Stimulated activated CD4-positive, alpha-beta T cell treated with anti-CD3 and anti-CD28 coated beads, Interleukin-4, amount 100 ng/mL, for 4 hours (primary cell): Measurements from ENCODE around the gene NUP98.
"Not testable (repeated sequence)": the region's sequence is repeated elsewhere in the genome, so short reads cannot be mapped to it uniquely, and the experiment has no call there.

Experiments used
- DNase-seq, 2 experiments: peaks; one replicate each; pipeline ENCODE4 v3.0.0-alpha.2; 2020

NUP98 gene

DNA sequence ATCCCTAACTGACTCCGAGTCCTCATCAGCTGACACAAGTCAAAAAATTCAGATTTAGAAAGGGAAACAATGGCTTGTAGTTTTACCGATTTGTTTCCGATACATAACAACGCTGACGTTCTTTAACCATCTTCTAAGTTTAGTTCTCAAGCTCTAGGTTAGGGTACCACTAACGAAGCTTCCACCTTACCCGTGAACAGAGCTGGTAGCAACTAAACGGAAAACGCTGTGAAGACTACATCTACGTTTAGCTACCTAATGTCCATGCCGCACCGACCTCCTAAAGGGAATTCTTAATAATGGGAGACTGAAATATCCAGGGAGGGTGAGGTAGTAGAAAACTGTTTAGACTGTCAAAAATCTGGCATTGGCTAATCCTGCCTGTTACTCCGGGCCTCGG lies 1.0 kb downstream of the NUP98 start:
- DNase-seq: no peak

DNA sequence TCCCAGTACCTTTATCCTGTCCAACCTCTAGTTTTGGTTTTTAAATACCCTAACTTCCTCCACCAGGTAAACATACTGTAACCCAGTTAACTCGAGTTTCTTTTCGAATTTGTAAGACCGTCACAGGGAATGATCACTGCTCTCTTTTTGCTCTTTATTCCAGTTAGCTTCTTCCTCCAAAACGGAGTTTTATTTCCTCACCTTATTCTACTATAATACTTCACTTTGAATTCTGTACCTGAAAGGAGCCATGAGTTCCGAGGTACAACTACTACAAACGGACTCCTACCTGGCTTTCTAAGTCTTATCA lies 1.4 kb downstream of the NUP98 start:
- DNase-seq: no peak

DNA sequence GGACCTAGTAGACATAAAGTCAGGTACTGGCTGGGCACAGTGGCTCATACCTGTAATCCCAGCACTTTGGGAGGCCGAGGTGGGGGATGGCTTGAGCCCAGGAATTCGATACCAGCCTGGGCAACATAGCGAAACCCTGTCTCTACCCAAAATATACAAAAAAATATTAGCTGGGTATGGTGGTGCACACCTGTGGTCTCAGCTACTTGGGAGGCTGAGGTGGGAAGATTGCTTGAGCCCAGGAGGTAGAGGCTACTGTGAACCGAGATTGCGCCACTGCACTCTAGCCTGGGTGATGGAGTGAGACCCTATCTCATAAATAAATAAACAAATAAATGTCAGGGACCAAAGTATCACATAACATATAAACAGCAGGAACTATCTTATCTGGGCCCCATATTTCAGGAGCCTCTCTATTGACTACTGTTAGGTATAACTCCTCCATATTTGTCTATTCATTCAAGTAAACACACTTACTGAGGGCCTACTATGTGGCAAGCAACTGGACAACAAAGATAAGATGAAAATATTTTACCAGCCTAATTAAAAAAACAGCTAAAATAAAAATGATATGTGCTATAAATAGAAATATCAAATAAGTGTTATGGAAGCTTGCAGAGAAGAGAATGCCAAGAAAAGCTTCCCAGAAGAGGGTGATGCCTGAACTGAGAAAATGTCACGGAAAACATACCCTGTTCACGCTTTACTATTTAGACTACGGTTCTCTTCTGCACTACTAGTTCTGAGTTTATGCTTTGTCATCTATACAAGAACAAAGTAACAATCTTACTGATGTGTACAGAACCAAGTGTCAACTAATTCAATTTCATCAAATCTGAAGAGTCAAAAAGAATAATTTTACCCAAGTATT lies 2.0 kb downstream of the NUP98 start:
- DNase-seq: no peak

DNA sequence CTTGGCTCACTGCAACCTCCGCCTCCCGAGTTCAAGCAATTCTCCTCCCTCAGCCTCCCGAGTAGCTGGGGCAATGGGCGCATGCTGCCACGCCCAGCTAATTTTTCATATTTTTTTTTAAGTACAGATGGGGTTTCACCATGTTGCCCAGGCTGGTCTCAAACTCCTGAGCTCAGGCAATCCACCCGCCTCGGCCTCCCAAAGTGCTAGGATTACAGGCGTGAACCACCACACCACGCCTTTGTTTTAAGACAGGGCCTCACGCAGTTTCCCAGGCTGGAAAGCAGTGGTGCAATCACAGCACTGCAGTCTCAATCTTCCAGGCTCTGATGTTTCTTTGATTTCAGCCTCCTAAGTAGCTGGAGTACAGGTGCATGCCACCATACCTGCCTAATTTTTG lies 3.0 kb downstream of the NUP98 start:
- DNase-seq: not testable (repeated sequence)

DNA sequence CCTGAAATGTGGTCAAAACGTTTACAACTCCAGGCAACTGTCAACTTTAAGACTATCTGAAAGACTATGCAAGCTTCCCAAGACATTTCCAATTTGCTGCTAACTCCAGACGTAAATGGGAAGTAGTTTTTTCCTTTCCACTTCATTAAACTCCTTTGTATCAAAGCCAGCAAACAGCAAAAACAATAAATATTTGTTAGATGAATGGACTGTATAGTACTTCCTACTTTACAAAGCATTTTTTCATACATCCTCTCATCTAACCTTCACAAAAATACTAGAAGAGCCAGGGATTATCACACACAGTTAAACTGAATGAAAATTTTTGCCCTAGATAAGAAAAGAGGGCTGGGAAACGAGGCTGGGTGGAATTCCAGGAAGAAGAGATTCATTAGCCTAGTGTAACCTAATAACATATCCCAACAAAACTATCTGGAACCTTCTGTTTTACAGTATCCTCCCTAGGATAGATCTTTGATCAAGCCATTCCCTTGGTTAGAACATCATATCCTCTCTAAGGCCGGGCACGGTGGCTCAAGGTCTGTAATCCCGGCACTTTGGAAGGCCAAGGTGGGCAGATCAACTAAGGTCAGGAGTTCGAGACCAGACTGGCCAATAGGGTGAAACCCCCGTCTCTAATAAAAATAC lies 10.4 kb downstream of the NUP98 start:
- no peak for DNase-seq

DNA sequence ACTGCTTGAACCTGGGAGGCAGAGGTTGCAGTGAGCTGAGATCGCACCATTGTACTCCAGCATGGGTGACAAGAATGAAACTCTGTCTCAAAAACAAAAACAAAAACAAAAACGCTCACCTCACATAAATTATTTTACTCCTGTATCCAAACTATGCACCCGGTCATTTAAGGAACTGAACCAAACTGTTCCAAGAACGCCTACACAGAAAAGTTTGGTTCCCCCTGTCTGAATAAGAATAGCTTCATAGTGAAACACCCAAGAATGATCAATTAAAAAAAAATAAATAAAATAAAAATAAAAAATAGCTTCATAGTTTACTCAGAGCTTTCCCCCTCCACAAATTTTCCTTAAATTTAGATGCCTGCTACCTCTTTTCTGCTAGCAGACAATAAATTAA lies 13.7 kb downstream of the NUP98 start:
- DNase-seq: no peak

DNA sequence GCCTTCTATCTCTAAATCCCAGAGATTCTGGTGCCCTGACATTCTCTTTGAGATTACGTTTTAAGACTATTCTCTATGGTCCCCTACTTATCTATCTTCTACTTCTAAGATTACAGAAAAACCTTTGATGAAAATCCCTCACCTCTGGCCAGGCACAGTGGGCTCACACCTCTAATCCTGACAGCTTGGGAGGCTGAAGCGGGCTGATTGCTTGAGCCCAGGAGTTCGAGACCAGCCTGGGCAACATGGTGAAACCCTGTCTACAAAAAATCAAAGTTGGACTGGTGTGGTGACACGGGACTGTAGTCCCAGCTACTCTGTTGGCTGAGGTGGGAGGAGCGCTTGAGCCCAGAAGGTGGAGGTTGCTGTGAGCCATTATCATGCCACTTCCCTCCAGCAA lies 14.4 kb downstream of the NUP98 start:
- DNase-seq: no peak

DNA sequence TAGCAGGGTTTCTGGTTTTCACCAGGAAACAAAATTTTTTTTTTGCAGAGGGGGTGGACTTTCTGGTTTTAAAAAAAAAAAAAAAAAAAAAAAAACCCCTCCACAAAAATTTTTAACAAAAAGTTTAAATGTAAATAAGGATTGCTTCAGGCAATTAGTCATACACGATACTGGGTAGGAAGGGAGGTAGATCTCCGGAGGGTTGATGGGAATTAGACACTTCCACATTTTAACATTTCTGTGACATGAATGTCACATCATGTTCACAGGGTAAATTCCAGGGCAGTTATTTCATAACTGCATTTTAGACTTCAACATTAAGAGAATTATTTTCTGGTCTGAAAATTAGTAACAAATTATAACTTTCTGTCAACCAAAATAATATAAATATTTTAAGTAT lies 15.9 kb downstream of the NUP98 start:
- DNase-seq: no peak

DNA sequence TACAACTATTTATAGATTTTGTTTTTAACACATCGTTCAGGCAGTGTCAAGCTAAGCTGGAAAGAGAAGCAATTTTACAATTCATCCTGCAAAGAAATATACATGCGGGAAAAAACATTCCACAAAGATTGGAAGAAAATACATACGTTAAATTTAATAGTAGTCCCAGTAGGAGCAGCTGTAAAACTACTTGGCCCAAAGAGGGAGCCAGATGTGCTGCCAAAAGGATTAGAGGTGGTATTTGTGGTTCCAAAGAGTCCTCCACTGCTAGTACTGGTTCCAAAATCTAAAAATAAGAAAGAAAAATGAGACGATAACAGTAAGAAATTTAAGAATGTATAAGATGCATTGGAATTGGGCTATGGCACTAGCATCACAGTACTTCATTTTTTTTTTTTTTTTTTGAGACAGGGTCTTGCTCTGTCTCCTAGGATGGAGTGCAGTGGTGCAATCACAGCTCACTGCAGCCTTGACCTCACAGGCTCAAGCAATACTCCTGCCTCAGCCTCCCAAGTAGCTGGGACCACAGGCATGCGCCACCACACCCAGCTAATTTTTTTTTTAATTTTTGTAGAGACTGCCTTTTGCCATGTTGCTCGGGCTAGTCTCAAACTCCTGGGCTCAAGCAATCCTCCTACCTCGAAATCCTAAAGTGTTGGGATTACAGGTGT lies 21.5 kb downstream of the NUP98 start:
- DNase-seq: no peak

DNA sequence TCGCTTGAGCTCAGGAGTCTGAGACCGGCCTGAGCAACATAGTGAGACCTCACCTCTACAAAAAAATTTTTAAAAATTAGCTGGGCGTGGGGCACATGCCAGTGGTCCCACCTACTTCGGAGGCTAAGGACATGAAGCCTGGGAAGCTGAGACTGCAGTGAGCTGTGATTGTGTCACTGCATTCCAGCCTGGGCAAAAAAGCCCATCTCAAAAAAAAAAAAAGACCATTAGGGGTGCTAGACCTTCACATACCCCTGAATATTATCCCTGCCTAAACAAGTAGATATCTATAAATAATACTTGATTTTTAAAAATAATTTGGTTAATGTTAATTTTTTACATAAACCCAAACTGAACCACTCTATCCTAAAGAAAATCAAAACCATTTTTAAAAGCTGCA lies 24.2 kb downstream of the NUP98 start:
- DNase-seq: no peak

DNA sequence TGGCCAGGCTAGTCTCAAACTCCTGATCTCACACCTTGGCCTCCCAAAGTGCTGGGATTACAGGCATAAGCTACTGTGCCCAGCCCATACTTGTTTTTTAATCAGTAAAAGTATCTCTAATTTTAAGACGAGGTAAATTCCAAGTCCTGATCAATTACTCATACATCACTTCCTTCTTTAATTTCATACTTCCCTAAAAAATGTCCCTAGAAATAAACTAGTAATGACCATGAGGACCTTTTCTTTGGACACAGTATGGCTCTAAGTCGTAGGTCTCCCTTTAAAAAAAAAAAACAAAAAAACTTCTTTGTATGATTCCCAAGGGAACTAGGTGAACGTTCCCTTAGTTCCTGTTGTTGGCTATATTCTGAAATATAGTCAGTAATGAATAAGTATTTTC lies 29.8 kb downstream of the NUP98 start:
- no peak for DNase-seq

DNA sequence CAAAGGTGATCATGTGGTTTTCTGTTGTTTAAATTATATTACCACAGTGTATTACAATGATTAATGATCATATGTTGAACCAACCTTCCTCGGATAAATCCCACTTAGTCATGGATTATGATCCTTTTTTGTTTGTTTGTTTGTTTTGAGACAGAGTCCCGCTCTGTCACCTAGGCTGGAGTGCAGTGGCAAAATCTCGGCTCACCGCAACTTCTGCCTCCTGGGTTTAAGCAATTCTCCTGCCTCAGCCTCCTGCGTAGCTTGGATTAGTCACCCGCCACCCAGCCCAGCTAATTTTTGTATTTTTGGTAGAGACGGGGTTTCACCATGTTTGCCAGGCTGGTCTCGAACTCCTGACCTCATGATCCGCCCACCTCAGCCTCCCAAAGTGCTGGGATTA lies 30.5 kb downstream of the NUP98 start:
- DNase-seq: not testable (repeated sequence)

DNA sequence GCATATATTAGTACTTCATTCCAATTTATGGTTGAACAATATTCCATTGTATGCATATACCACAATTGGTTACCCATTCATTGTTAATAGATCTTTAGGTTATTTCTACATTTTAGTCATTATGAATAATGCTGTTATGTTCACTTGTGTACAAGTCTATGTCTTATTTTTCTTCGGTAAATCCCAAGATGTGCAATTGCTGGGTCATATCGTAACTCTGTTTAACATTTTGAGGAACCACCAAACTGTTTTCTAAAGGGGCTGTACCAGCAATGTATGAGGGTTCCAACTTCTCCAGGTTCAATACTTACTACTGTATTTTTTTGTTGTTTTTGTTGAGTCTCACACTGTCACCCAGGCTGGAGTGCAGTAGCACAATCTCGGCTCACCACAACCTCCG lies 33.1 kb downstream of the NUP98 start:
- DNase-seq: no peak

DNA sequence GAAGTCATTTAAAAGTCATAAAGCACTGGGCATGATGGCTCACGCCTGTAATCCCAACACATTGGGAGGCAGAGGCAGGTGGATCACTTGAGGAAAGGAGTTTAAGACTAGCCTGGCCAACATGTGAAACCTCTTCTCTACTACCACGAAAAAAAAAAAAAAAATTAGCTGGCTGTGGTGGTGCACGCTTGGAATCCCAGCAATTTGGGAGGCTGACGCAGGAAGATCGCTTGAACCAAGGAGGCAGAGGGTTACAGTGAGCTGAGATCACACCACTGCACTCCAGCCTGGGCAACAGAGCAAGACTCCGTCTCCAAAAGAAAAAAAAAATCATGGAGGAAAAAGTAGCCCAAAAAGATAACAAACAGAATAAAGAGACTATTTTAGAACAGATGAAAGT lies 42.2 kb downstream of the NUP98 start:
- no peak for DNase-seq

DNA sequence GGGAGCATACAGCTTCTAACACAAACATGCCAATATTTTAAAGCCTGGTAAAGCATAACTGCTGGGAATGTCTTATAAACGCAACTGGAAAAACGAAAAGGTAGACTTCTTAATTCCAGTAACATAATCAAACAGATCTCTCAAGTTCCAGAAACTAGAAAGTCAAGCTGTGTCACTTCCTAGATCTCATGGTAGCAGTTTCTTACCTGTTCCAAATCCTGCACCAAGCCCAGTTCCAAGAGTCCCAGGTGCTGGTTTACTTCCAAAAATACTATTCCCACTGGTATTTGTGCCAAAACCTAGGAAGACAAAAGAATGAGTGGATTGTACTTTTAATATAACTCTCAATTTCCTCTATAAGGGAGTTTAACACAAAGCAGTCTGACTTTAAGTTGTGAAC lies 44.2 kb downstream of the NUP98 start:
- DNase-seq: no peak

DNA sequence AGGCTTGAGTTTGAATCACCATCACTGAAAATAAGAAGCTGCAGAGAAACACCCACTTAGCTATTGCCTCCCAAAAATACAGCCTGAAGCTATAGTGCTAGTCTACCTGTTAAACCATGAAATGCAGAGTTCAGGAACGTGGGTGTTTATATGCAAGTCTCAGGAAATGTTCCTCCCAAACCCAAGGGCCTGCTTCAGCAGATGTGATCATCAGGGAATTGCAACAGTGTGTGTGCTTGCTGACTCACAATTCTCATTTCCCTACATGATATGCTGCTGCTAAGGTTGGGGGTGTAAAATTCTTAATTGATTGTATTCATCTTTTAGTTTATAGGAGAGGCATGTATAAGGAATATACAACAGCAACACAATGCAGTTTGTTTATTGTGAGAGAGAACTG lies 49.6 kb downstream of the NUP98 start:
- no peak for DNase-seq

DNA sequence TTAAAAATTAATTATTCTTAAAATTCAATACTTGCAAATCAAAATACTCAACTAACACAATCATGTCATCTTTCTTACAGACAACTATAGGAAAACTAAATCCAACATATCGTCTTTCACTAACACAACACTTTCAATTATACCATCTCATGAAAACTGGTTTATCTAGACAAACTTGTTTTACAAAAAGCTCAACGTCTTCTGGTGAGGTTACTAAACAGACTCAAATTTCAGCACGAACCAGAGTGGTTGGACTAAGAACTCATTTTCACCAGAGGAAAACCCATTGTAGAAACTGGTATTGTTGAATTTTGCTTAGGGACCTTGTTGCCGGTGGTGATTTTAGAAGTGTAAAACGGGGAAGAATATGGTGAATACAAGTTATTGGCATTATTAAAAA lies 52.2 kb downstream of the NUP98 start:
- DNase-seq: no peak

DNA sequence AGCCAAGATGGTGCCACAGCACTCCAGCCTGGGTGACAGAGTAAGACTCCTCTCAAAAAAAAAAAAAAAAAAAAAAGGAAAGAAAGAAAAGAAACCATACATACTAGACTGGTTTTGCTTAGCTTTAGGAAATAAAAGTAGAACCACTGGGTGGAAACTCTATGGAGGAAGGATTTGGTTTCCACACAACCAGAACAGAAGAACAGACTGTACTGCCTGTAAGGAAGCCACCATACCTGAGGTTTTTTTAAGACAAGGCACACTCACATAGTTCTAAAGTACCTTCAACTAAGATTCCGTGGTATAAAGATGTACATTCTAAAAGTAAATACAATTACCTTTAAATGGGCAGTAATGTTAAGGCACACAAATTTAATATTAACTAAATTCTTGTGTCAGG lies 58.6 kb downstream of the NUP98 start:
- DNase-seq: no peak

DNA sequence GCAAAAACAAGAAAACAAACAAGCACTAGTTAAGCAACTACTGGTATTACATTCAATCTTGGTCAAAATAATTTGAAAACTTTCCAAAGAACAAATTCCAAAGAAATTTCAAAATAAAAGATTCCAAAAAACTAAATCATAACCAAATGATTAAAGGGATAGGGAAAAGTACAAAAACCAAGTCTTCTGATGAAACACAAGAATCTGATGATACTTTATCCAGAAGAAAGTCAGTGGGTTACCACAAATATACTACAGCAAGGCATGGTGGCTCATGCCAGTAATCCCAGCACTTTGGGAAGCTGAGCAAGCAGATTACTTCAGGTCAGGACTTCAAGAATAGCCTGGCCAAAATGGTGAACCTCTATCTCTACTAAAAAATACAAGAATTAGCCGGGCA lies 59.1 kb downstream of the NUP98 start:
- DNase-seq: no peak

DNA sequence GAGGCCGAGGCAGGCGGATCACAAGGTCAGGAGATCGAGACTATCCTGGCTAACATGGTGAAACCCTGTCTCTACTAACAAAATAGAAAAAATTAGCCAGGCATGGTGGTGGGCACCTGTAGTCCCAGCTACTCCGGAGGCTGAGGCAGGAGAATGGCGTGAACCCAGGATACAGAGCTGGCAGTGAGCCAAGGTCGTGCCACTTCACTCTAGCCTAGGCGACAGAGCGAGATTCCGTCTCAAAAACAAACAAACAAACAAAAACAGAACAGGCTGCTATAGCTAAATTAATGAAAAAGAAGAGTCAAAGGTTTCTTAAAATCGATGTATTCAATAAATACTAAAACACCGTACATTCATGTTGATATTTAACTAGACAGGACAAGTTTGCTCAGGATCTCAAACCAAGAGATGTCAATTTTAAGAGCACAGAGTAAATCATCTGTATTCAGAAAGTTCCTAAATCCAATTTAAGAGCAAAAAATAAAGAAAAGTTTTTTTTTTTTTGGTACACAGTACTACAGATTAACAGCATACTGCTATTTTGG lies 59.9 kb downstream of the NUP98 start:
- DNase-seq: no peak

DNA sequence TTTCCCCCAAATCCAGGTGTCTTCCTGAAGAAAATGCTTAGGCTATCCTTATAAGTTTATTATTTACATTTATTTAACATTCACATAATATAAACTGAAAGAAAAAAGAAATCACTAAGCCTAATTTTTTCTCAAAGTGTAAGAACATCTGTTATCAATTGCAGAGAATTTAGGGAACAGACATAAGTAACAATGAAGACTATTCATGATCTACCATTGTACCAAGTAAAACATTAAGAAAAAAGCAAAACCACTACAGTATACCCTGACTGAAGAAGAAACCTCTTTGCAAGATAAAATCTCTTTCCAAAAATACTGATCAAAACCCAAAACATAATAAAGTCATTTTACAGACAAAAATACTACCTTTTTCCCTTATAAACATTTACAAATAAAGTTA lies 60.5 kb downstream of the NUP98 start:
- no peak for DNase-seq

DNA sequence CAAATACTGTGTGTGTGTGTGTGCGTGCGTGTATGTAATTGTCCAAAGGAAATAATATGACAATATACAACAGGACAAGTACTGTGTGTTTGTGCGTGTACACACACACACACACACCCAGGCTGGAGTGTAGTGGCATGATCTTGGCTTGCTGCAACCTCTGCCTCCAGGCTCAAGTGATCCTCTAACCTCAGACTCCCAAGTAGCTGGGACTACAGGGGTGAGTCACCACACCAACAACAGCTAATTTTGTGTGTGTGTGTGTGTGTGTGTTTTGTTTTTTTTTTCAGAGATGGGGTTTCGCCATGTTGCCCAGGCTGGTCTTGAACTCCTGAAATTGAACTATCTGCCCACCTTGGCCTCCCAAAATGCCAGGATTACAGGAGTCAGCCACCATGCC lies 61.5 kb downstream of the NUP98 start:
- DNase-seq: no peak

DNA sequence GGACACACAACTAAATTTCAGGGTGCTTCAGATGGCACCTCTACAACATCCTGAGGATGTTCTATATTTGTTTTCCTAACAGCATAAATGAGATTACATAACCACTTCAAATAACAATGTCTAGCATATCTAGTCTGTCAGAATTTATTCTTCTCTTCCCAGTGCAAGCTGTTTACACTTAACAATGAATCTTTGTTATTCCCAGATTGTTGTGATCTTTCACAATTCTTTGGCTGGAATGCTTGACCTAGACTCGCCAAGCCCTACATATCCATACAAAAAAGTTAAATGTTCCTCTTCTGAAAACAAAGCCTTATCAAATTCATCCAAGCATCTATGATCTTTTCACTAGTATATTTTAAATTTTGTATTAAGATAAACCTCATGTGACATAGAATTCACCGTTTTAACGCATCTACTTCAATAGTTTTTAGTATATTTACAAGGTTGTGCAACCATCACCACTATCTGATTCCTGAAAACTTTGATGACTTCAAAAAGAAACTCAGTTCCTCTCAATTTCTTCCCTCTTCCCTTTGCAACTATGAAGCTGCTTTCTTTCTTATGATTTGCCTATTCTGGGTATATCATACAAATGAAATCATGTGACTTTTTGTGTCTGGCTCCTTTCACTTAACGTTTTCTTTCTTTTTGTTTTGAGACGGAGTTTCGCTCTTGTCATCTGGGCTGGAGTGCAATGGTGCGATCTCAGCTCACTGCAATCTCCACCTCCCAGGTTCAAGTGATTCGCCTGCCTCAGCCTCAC lies 64.5 kb downstream of the NUP98 start:
- no peak for DNase-seq
